ENCODE data around the gene GNMT.
"Not testable (repeated sequence)": the region's sequence is repeated elsewhere in the genome, so short reads cannot be mapped to it uniquely, and the experiment has no call there.

Gene GNMT

GRCh38 chr6:42942444-42942843 is 18.1 kb upstream of the GNMT start:
- Histone ChIP-seq H3K36me3 (ENCODE audit: control insufficient read depth in 1 of 2, insufficient read depth in 2 of 2, low read depth in 1 of 2, low read length in 2 of 2) (peaks cover 45% of the 10 kb centered on the region in 2 experiments), H2BK12ac (ENCODE audit: low read length in 2 of 2) (no peak overlapping the region), H4K8ac (ENCODE audit: low read length) (no peak overlapping the region), H3K23ac (ENCODE audit: low read length in 2 of 2) (no peak overlapping the region), H2AK5ac (ENCODE audit: low read length, severe bottlenecking) (no peak overlapping the region), H3K4me3 (ENCODE audit: insufficient read depth in 1 of 2, low read depth in 1 of 2, low read length in 2 of 2) (no peak overlapping the region), H3K9ac (ENCODE audit: low read length) (no peak overlapping the region), H2AFZ (ENCODE audit: low read depth, low read length) (no peak overlapping the region), H3K27me3 (ENCODE audit: control insufficient read depth in 1 of 2, insufficient read depth in 1 of 2, low read length in 2 of 2) (no peaks in the 10 kb centered on the region), H3K79me1 (replicated peaks; ENCODE audit: low read length, poor library complexity, severe bottlenecking) (peaks cover 23% of the 10 kb centered on the region), H3K4me2 (ENCODE audit: low read length, poor library complexity, severe bottlenecking) (no peak overlapping the region), H2BK5ac (ENCODE audit: low read depth, low read length, poor library complexity, severe bottlenecking) (no peak overlapping the region), H3K18ac (ENCODE audit: low read depth in 1 of 2, low read length in 2 of 2) (no peak overlapping the region), H3K9me3 (ENCODE audit: control insufficient read depth, low read length) (no peaks in the 10 kb centered on the region), H3K4me1 (ENCODE audit: control insufficient read depth, insufficient read depth, low read depth, low read length) (no peaks in the 10 kb centered on the region), H3K27ac (ENCODE audit: low read length, poor library complexity, severe bottlenecking) (no peak overlapping the region), H3K4ac (ENCODE audit: low read depth in 1 of 2, low read length in 2 of 2) (no peak overlapping the region), H2BK15ac (ENCODE audit: low read depth, poor library complexity, severe bottlenecking) (no peak overlapping the region), H4K91ac (ENCODE audit: low read length) (no peak overlapping the region), H3K14ac (ENCODE audit: low read length in 2 of 2) (no peak overlapping the region), H2BK120ac (ENCODE audit: low read depth, low read length) (no peak overlapping the region)
- no peak for DNase-seq
- 88% methylated on average over 7 of the region's 7 CpGs for WGBS

DNA sequence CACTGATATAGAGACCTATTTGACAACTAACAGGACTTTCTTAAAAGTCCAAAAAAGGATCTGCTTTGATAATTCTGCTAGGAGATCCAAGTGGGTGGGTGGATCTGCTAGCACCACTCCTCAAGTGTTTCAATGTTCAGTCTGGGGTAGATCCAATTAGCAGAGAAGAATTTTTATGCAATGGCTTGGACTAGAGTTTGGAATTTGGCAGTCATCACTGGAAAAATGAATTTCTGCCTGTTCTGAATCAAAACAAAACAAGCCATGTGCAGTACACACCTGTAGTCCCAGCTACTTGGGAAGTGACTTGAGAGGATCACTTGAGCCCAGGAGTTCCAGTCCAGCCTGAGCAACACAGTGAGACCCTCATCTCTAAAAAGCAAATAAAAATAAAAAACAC is 12.6 kb upstream of the GNMT start:
- Histone ChIP-seq H4K8ac (ENCODE audit: low read length) (no peak overlapping the region), H2AFZ (ENCODE audit: low read depth, low read length) (no peak overlapping the region), H3K9me3 (ENCODE audit: control insufficient read depth, low read length) (no peaks in the 10 kb centered on the region), H3K4ac (ENCODE audit: low read depth in 1 of 2, low read length in 2 of 2) (no peak overlapping the region), H3K14ac (ENCODE audit: low read length in 2 of 2) (no peak overlapping the region), H3K4me3 (ENCODE audit: insufficient read depth in 1 of 2, low read depth in 1 of 2, low read length in 2 of 2) (no peak overlapping the region), H2BK12ac (ENCODE audit: low read length in 2 of 2) (no peak overlapping the region), H3K18ac (ENCODE audit: low read depth in 1 of 2, low read length in 2 of 2) (no peak overlapping the region), H3K4me1 (ENCODE audit: control insufficient read depth, insufficient read depth, low read depth, low read length) (no peaks in the 10 kb centered on the region), H4K91ac (ENCODE audit: low read length) (no peak overlapping the region), H3K23ac (ENCODE audit: low read length in 2 of 2) (no peak overlapping the region), H2BK120ac (ENCODE audit: low read depth, low read length) (no peak overlapping the region), H3K4me2 (ENCODE audit: low read length, poor library complexity, severe bottlenecking) (no peak overlapping the region), H2AK5ac (ENCODE audit: low read length, severe bottlenecking) (no peak overlapping the region), H3K9ac (ENCODE audit: low read length) (no peak overlapping the region), H3K79me1 (replicated peaks; ENCODE audit: low read length, poor library complexity, severe bottlenecking) (peaks cover 2% of the 10 kb centered on the region), H3K27me3 (ENCODE audit: control insufficient read depth in 1 of 2, insufficient read depth in 1 of 2, low read length in 2 of 2) (no peaks in the 10 kb centered on the region), H3K27ac (ENCODE audit: low read length, poor library complexity, severe bottlenecking) (no peak overlapping the region), H2BK5ac (ENCODE audit: low read depth, low read length, poor library complexity, severe bottlenecking) (no peak overlapping the region), H2BK15ac (ENCODE audit: low read depth, poor library complexity, severe bottlenecking) (no peak overlapping the region), H3K36me3 (ENCODE audit: control insufficient read depth in 1 of 2, insufficient read depth in 2 of 2, low read depth in 1 of 2, low read length in 2 of 2) (peaks cover 0 to 12% of the 10 kb centered on the region in 2 experiments)
- no peak for DNase-seq

DNA sequence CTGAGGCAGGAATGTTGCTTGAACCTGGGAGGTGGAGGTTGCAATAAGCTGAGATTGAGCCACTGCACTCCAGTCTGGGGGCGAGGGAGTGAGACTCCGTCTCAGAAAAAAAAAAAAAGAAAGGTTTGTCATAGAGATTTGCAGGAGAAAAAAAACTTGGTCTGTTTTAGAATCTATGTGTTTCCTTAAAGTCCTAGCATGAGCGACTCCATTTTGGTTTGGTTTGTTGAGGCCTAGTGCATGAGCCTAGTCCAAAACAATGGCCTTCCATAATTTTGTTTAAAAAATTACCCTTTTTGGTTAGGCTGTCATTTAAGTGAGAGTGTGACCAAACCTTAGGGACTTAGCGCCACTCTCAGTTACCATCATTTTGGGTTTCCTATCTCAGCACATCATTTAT is 8.2 kb upstream of the GNMT start:
- no peak overlapping the region for H4K91ac ChIP-seq (ENCODE audit: low read length)

GRCh38 chr6:42954405-42954804 is 6.1 kb upstream of the GNMT start:
- H3K27ac ChIP-seq (ENCODE audit: low read length, poor library complexity, severe bottlenecking); H3K14ac ChIP-seq (ENCODE audit: low read length in 2 of 2); H3K4ac ChIP-seq (ENCODE audit: low read depth in 1 of 2, low read length in 2 of 2); H3K27me3 ChIP-seq (ENCODE audit: control insufficient read depth in 1 of 2, insufficient read depth in 1 of 2, low read length in 2 of 2); H4K91ac ChIP-seq (ENCODE audit: low read length); H2AK5ac ChIP-seq (ENCODE audit: low read length, severe bottlenecking); H2AFZ ChIP-seq (ENCODE audit: low read depth, low read length); H3K18ac ChIP-seq (ENCODE audit: low read depth in 1 of 2, low read length in 2 of 2); H3K9ac ChIP-seq (ENCODE audit: low read length); H2BK120ac ChIP-seq (ENCODE audit: low read depth, low read length); H2BK5ac ChIP-seq (ENCODE audit: low read depth, low read length, poor library complexity, severe bottlenecking); H3K4me3 ChIP-seq (ENCODE audit: insufficient read depth in 1 of 2, low read depth in 1 of 2, low read length in 2 of 2); H3K9me3 ChIP-seq (ENCODE audit: control insufficient read depth, low read length); H2BK15ac ChIP-seq (ENCODE audit: low read depth, poor library complexity, severe bottlenecking); H3K79me1 ChIP-seq (replicated peaks; ENCODE audit: low read length, poor library complexity, severe bottlenecking); H3K23ac ChIP-seq (ENCODE audit: low read length in 2 of 2); H3K36me3 ChIP-seq (ENCODE audit: control insufficient read depth in 1 of 2, insufficient read depth in 2 of 2, low read depth in 1 of 2, low read length in 2 of 2); H3K4me1 ChIP-seq (ENCODE audit: control insufficient read depth, insufficient read depth, low read depth, low read length); H2BK12ac ChIP-seq (ENCODE audit: low read length in 2 of 2); DNase-seq; H3K4me2 ChIP-seq (ENCODE audit: low read length, poor library complexity, severe bottlenecking); H4K8ac ChIP-seq (ENCODE audit: low read length): not testable (repeated sequence)
- 96% methylated on average over 4 of the region's 4 CpGs for WGBS

More for the DNA sequence above, 8.2 kb upstream of the GNMT start:
- Histone ChIP-seq H3K4me1 (ENCODE audit: control insufficient read depth, insufficient read depth, low read depth, low read length) (no peaks in the 10 kb centered on the region), H3K36me3 (ENCODE audit: control insufficient read depth in 1 of 2, insufficient read depth in 2 of 2, low read depth in 1 of 2, low read length in 2 of 2) (no peaks in the 10 kb centered on the region), H3K4me3 (ENCODE audit: insufficient read depth in 1 of 2, low read depth in 1 of 2, low read length in 2 of 2) (no peak overlapping the region), H3K14ac (ENCODE audit: low read length in 2 of 2) (no peak overlapping the region), H2BK120ac (ENCODE audit: low read depth, low read length) (no peak overlapping the region), H2BK12ac (ENCODE audit: low read length in 2 of 2) (no peak overlapping the region), H3K4ac (ENCODE audit: low read depth in 1 of 2, low read length in 2 of 2) (no peak overlapping the region), H3K9me3 (ENCODE audit: control insufficient read depth, low read length) (no peaks in the 10 kb centered on the region), H3K18ac (ENCODE audit: low read depth in 1 of 2, low read length in 2 of 2) (no peak overlapping the region), H3K27me3 (ENCODE audit: control insufficient read depth in 1 of 2, insufficient read depth in 1 of 2, low read length in 2 of 2) (no peaks in the 10 kb centered on the region), H3K27ac (ENCODE audit: low read length, poor library complexity, severe bottlenecking) (no peak overlapping the region), H2AFZ (ENCODE audit: low read depth, low read length) (no peak overlapping the region), H2BK15ac (ENCODE audit: low read depth, poor library complexity, severe bottlenecking) (no peak overlapping the region), H3K79me1 (replicated peaks; ENCODE audit: low read length, poor library complexity, severe bottlenecking) (no peaks in the 10 kb centered on the region), H4K8ac (ENCODE audit: low read length) (no peak overlapping the region), H3K9ac (ENCODE audit: low read length) (no peak overlapping the region), H3K4me2 (ENCODE audit: low read length, poor library complexity, severe bottlenecking) (no peak overlapping the region), H2BK5ac (ENCODE audit: low read depth, low read length, poor library complexity, severe bottlenecking) (no peak overlapping the region), H3K23ac (ENCODE audit: low read length in 2 of 2) (no peak overlapping the region), H2AK5ac (ENCODE audit: low read length, severe bottlenecking) (no peak overlapping the region)
- 87% methylated on average over 2 of the region's 4 CpGs for WGBS
- no peak for DNase-seq
